H1 (cell line): Measurements from ENCODE around the gene SYTL5. TPM values are rescaled to one million over a fixed set of nuclear protein-coding genes. Genes with fewer than 3 reads are reported as not detected.

Experiments
- CTCF ChIA-PET: fragments of 300-600 bp; sonication (Branson Sonifier 250); formaldehyde crosslinking; loops from one replicate; lab custom pipeline; 2021; ENCODE audit not compliant: partially characterized antibody; lab: Charles Lee
- POLR2A ChIA-PET: fragments of 300-600 bp; sonication (Branson Sonifier 250); formaldehyde crosslinking; loops from one replicate; lab custom pipeline; 2021; ENCODE audit warnings: inconsistent platforms; ENCODE audit not compliant: partially characterized antibody; lab: Charles Lee
- DNase-seq, 2 experiments: peaks; one replicate each; pipeline versions ENCODE4 v3.0.0 to v3.0.0-alpha.2; 2010 to 2022; ENCODE audit warnings: low spot score in 2 of 2, low read depth in 1 of 2, mixed read lengths in 1 of 2
- FAIRE-seq: peaks from 2 replicates; lab custom pipeline; 2011; peaks lifted over from hg19 to GRCh38; lab: Jason Lieb, UNC
- H2AFZ ChIP-seq: 2 replicates; pipeline ENCODE4 v1.8.1; 2012; ENCODE audit warnings: low read length, inconsistent platforms
- H2AK5ac ChIP-seq: 2 replicates; pipeline ENCODE4 v1.6.1; 2013; ENCODE audit warnings: low read depth, low read length
- H2BK120ac ChIP-seq: replicated peaks from 2 replicates; pipeline ENCODE3; 2013; ENCODE audit warnings: low read depth, low read length, inconsistent platforms
- H2BK12ac ChIP-seq: 2 replicates; pipeline ENCODE4 v1.6.1; 2013; ENCODE audit warnings: low read depth, low read length
- H2BK15ac ChIP-seq: 2 replicates; pipeline ENCODE4 v1.6.1; 2013; ENCODE audit warnings: low read length
- H2BK20ac ChIP-seq: 2 replicates; pipeline ENCODE4 v1.6.1; 2013; ENCODE audit warnings: low read length
- H2BK5ac ChIP-seq: 2 replicates; pipeline ENCODE4 v1.6.1; 2013; ENCODE audit warnings: low read depth, low read length
- H3K14ac ChIP-seq: 2 replicates; pipeline ENCODE4 v1.6.1; 2013; ENCODE audit warnings: inconsistent platforms; ENCODE audit not compliant: insufficient read length
- H3K18ac ChIP-seq: 2 replicates; pipeline ENCODE4 v1.6.1; 2013; ENCODE audit warnings: low read length; ENCODE audit errors: extremely low read depth
- H3K23ac ChIP-seq: 2 replicates; pipeline ENCODE4 v1.6.1; 2013; ENCODE audit warnings: inconsistent platforms; ENCODE audit not compliant: insufficient read length
- H3K23me2 ChIP-seq: 2 replicates; pipeline ENCODE4 v1.6.1; 2013; ENCODE audit warnings: low read depth, low read length
- H3K27ac ChIP-seq: 2 replicates; pipeline ENCODE4 v1.6.1; 2011; ENCODE audit warnings: low read depth, low read length, inconsistent platforms
- H3K27me3 ChIP-seq, 4 experiments: replicated peaks in 1 of 4; 1 replicate in 1 of 4; 2 replicates in 3 of 4; pipeline versions ENCODE4 v1.6.1 to v1.8.1; 2011 to 2013; ENCODE audit warnings: low read length in 3 of 4, mild to moderate bottlenecking in 3 of 4, inconsistent platforms in 2 of 4, mixed read lengths in 2 of 4, moderate library complexity in 1 of 4; ENCODE audit not compliant: control insufficient read depth in 3 of 4, insufficient read depth in 3 of 4; ENCODE audit errors: extremely low read depth in 1 of 4
- H3K36me3 ChIP-seq, 4 experiments: 2 replicates each; pipeline versions ENCODE4 v1.6.1 to v1.8.1; 2011 to 2013; ENCODE audit warnings: mild to moderate bottlenecking in 4 of 4, low read length in 3 of 4, moderate library complexity in 2 of 4, control low read depth in 1 of 4, inconsistent platforms in 1 of 4; ENCODE audit not compliant: insufficient read depth in 4 of 4, control insufficient read depth in 2 of 4
- H3K4ac ChIP-seq: replicated peaks from 2 replicates; pipeline ENCODE3; 2013; ENCODE audit warnings: low read length, low read depth, mixed read lengths, inconsistent platforms; ENCODE audit not compliant: insufficient read length
- H3K4me1 ChIP-seq, 4 experiments: replicated peaks in 1 of 4; 1 replicate in 1 of 4; 2 replicates in 3 of 4; pipeline versions ENCODE4 v1.6.1 to v1.8.1; 2011 to 2013; ENCODE audit warnings: low read length in 3 of 4, inconsistent platforms in 2 of 4, mixed read lengths in 1 of 4; ENCODE audit not compliant: insufficient read depth in 4 of 4, control insufficient read depth in 3 of 4
- H3K4me2 ChIP-seq, 2 experiments: 2 replicates each; pipeline versions ENCODE4 v1.6.1 to v1.8.1; 2011 to 2013; ENCODE audit warnings: low read depth in 2 of 2, low read length in 2 of 2, control low read depth in 1 of 2, inconsistent platforms in 1 of 2, mild to moderate bottlenecking in 1 of 2; ENCODE audit not compliant: insufficient read depth in 1 of 2
- H3K4me3 ChIP-seq, 4 experiments: fragments of 200-600, 300-600 bp in 1 of 4; sonication (generic), shearing (Covaris generic), sonication (Bioruptor Twin) in 1 of 4; 2 replicates each; pipeline versions ENCODE4 v1.5.1 to v1.8.1; 2011 to 2016; ENCODE audit warnings: low read length in 4 of 4, low read depth in 3 of 4, control low read depth in 2 of 4, inconsistent platforms in 2 of 4, mild to moderate bottlenecking in 2 of 4, mixed read lengths in 1 of 4, moderate library complexity in 1 of 4; ENCODE audit not compliant: insufficient read depth in 2 of 4; ENCODE audit errors: extremely low read depth in 1 of 4
- H3K56ac ChIP-seq: replicated peaks from 2 replicates; pipeline ENCODE3; 2013; ENCODE audit warnings: low read depth, mild to moderate bottlenecking, mixed read lengths, low read length, inconsistent platforms; ENCODE audit not compliant: insufficient read length
- H3K79me1 ChIP-seq: 2 replicates; pipeline ENCODE4 v1.6.1; 2013; ENCODE audit warnings: low read depth, low read length, control low read depth
- H3K79me2 ChIP-seq, 2 experiments: 2 replicates each; pipeline versions ENCODE4 v1.6.1 to v1.8.1; 2012 to 2013; ENCODE audit warnings: low read length in 2 of 2, mild to moderate bottlenecking in 2 of 2, inconsistent platforms in 1 of 2; ENCODE audit not compliant: insufficient read depth in 2 of 2, control insufficient read depth in 1 of 2
- H3K9ac ChIP-seq, 4 experiments: replicated peaks in 1 of 4; 1 replicate in 1 of 4; 2 replicates in 3 of 4; pipeline versions ENCODE4 v1.6.1 to v1.8.1; 2011 to 2013; ENCODE audit warnings: low read depth in 3 of 4, low read length in 3 of 4, control low read depth in 2 of 4, mild to moderate bottlenecking in 2 of 4, moderate library complexity in 2 of 4, inconsistent platforms in 1 of 4; ENCODE audit errors: extremely low read depth in 1 of 4
- H3K9me3 ChIP-seq, 2 experiments: 2 replicates each; pipeline versions ENCODE4 v1.6.1 to v1.8.1; 2012 to 2013; ENCODE audit warnings: mild to moderate bottlenecking in 2 of 2, moderate library complexity in 2 of 2, control low read depth in 1 of 2, inconsistent platforms in 1 of 2, low read depth in 1 of 2, low read length in 1 of 2, mixed read lengths in 1 of 2; ENCODE audit not compliant: insufficient read depth in 2 of 2
- H4K20me1 ChIP-seq, 2 experiments: replicated peaks in 1 of 2; 2 replicates each; pipeline versions ENCODE3 to v1.8.1; 2011 to 2013; ENCODE audit warnings: inconsistent platforms in 2 of 2, low read length in 2 of 2, mild to moderate bottlenecking in 1 of 2; ENCODE audit not compliant: insufficient read depth in 2 of 2, control insufficient read depth in 1 of 2
- H4K5ac ChIP-seq: 2 replicates; pipeline ENCODE4 v1.6.1; 2013; ENCODE audit warnings: low read length, low read depth, mixed read lengths, inconsistent platforms; ENCODE audit not compliant: insufficient read length
- H4K8ac ChIP-seq: 2 replicates; pipeline ENCODE4 v1.8.0; 2013; ENCODE audit warnings: mild to moderate bottlenecking, moderate library complexity, low read length, inconsistent platforms; ENCODE audit not compliant: insufficient read depth; ENCODE audit errors: extremely low read depth
- H4K91ac ChIP-seq: replicated peaks from 2 replicates; pipeline ENCODE3; 2013; ENCODE audit warnings: low read length, mixed read lengths, inconsistent platforms; ENCODE audit not compliant: insufficient read length
- SAP30 ChIP-seq: fragments of 300-600 bp; sonication (generic); IDR thresholded peaks from 2 replicates; pipeline ENCODE4 v1.7.1; 2012; ENCODE audit warnings: low read length, moderate library complexity, mild to moderate bottlenecking, inconsistent platforms; ENCODE audit not compliant: insufficient read depth, insufficient replicate concordance
- YY1 ChIP-seq: IDR thresholded peaks from 2 replicates; pipeline ENCODE4 v1.6.1; 2011; ENCODE audit warnings: low read depth, mild to moderate bottlenecking, low read length
- WGBS, 2 experiments: shearing (Covaris generic) in 1 of 2; methylation state at CpG; one replicate each; pipeline versions ENCODE4 v1.1.6 to v1.1.7; 2013 to 2015; ENCODE audit warnings: low lambda C conversion rate in 2 of 2, mixed read lengths in 2 of 2, inconsistent platforms in 1 of 2, low coverage in 1 of 2, missing lambda C conversion rate in 1 of 2; ENCODE audit not compliant: insufficient replicate concordance in 2 of 2, insufficient coverage in 1 of 2, insufficient read length in 1 of 2; ENCODE audit errors: extremely low coverage in 1 of 2, missing lambda C conversion rate in 1 of 2; 5-methylcytosine and 5-hydroxymethylcytosine counted together
- polyA plus RNA-seq, 7 experiments: library from polyadenylated mRNA; depleted of rRNA in 3 of 7; stranded (reverse) in 5 of 7; unstranded in 2 of 7; fragments of >200 nt in 5 of 7; fragments of 200-250 nt in 2 of 7; gene quantifications; 1 replicate in 5 of 7; 2 replicates in 1 of 7; 4 replicates in 1 of 7; pipeline versions ENCODE4 v1.2.1 to v1.2.3, GENCODE V29; 2011 to 2013; ENCODE audit warnings: missing spikeins in 2 of 7, mixed read lengths in 2 of 7
- total RNA-seq: library from RNA; stranded (reverse); fragmentation: NEBNext Ultra II Directional; extraction: Animal tissue kit (Norgen Biotek cat#: 25700); gene quantifications from 2 replicates; pipeline ENCODE4 v1.2.1, GENCODE V29; 2021

The SYTL5 gene
- total and polyA plus RNA-seq, 2 of the 8 experiments (the other 6 are each of a cell fraction or from before 2014, with no cell fraction given) = 0.15 to 0.52 TPM

GRCh38 chrX:38004046-38004445 is 2.3 kb upstream of the SYTL5 start:
- Histone ChIP-seq H4K91ac (no peak overlapping the region), H4K5ac (no peak overlapping the region), H3K79me1 (no peaks in the 10 kb centered on the region), H3K23ac (no peak overlapping the region), H2BK15ac (no peak overlapping the region), H3K23me2 (no peaks in the 10 kb centered on the region), H3K27ac (no peak overlapping the region), H3K4me3 (no peak overlapping the region), H3K27me3 (no peaks in the 10 kb centered on the region), H3K14ac (no peak overlapping the region), H2BK20ac (no peak overlapping the region), H4K20me1 (no peaks in the 10 kb centered on the region), H4K8ac (no peak overlapping the region), H2AFZ (no peak overlapping the region), H3K79me2 (no peaks in the 10 kb centered on the region), H2BK120ac (no peak overlapping the region), H3K9ac (no peak overlapping the region), H2BK5ac (no peak overlapping the region), H3K56ac (no peak overlapping the region), H3K4me2 (no peak overlapping the region), H2BK12ac (no peak overlapping the region), H3K9me3 (no peaks in the 10 kb centered on the region), H3K36me3 (no peaks in the 10 kb centered on the region), H3K18ac (no peak overlapping the region), H2AK5ac (no peak overlapping the region), H3K4me1 (no peaks in the 10 kb centered on the region), H3K4ac (no peak overlapping the region)
- FAIRE-seq (no peak), DNase-seq (no peak)
- 96% methylated on average over 3 of the region's 3 CpGs; no CpG with 5 or more reads in 1 of the 2 experiments for WGBS, 2 experiments
- no peak for TF ChIP-seq YY1
- no peak for TF ChIP-seq SAP30
- ChIA-PET POLR2A (no interaction called here), CTCF (interaction anchor here (0.6 kb wide), 1 partner anchor 361 kb away, joined by 3 read pairs; no protein-coding TSS in a partner anchor)
